Peyer's patch (tissue), 4 donors: ENCODE measurements around the gene CELF4. TPM values are rescaled to one million over a fixed set of nuclear protein-coding genes. Genes with fewer than 3 reads are reported as not detected.

Source experiments
- DNase-seq, 3 donors: peaks; one replicate each; pipeline ENCODE4 v3.0.0-alpha.2; 2017 to 2019
- H3K27ac ChIP-seq, 4 donors: fragments of 200-600 bp; sonication (generic); one replicate each; pipeline ENCODE4 v1.5.1; 2016 to 2019
- H3K27me3 ChIP-seq, 2 donors: fragments of 200-600 bp; sonication (generic); one replicate each; pipeline ENCODE4 v1.5.1; 2019
- H3K36me3 ChIP-seq, 3 donors: fragments of 200-600 bp; sonication (generic); one replicate each; pipeline ENCODE4 v1.5.1; 2016 to 2019
- H3K4me1 ChIP-seq, 4 donors: fragments of 200-600 bp; sonication (generic); one replicate each; pipeline ENCODE4 v1.5.1; 2016 to 2019
- H3K4me3 ChIP-seq, 4 donors: fragments of 200-600 bp; sonication (generic); 1 replicate in 3 of 4; 2 replicates in 1 of 4; pipeline ENCODE4 v1.5.1; 2016 to 2019; ENCODE audit warnings: mild to moderate bottlenecking in 1 of 4
- H3K9me3 ChIP-seq, 4 donors: fragments of 200-600 bp; sonication (generic); one replicate each; pipeline ENCODE4 v1.5.1; 2016 to 2019; ENCODE audit warnings: mild to moderate bottlenecking in 1 of 4
- POLR2A ChIP-seq, 2 donors: fragments of 450-650 bp; IDR thresholded peaks; one replicate each; pipeline ENCODE4 v1.5.1; 2017; ENCODE audit warnings: antibody characterized with exemption in 2 of 2, mild to moderate bottlenecking in 2 of 2, moderate library complexity in 2 of 2
- total RNA-seq, 4 donors: library from RNA; depleted of rRNA; stranded (reverse); fragments of >200 nt; gene quantifications; one replicate each; pipeline ENCODE4 v1.1.0, GENCODE V29; 2016
- TF ChIP-seq, protein P1 (sequence below), 6 experiments: fragments of 450-650 bp in 4 of 6; fragments of 200-600 bp in 2 of 6; sonication (generic) in 1 of 6; IDR thresholded peaks; one replicate each; pipeline ENCODE4 v1.5.1; 2017 to 2019; ENCODE audit warnings: antibody characterized with exemption in 6 of 6, mild to moderate bottlenecking in 3 of 6, moderate library complexity in 1 of 6

Gene CELF4
- total RNA-seq, 4 donors from 2014 or later: 0.35 to 4.8 TPM; not detected in 2

DNA sequence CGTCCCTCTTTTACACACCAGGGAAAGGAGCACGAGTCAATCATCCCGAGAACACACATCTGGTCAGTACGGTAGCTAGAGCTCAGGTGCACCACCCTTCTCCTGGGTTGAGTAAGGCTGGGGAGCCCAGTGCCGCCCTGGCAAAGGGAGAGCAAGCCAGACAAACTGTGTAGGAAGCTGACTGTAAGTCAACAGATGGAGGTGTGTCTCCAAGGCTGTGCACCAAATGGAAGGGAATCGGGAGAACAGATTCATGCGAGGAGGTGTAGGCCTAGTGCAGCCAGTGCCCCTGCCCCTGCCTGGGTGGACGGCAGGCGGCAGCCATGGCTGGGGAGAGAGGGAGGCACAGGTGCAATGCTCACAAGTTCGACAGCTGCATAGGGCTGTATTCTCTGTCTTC is 65.7 kb downstream of the CELF4 start:
- H3K36me3 ChIP-seq: no peaks in the 10 kb centered on the region
- no peaks in the 10 kb centered on the region for H3K9me3 ChIP-seq
- no peak for TF ChIP-seq POLR2A (IDR thresholded peaks at IDR 0.05)
- TF ChIP-seq, protein P1, sequence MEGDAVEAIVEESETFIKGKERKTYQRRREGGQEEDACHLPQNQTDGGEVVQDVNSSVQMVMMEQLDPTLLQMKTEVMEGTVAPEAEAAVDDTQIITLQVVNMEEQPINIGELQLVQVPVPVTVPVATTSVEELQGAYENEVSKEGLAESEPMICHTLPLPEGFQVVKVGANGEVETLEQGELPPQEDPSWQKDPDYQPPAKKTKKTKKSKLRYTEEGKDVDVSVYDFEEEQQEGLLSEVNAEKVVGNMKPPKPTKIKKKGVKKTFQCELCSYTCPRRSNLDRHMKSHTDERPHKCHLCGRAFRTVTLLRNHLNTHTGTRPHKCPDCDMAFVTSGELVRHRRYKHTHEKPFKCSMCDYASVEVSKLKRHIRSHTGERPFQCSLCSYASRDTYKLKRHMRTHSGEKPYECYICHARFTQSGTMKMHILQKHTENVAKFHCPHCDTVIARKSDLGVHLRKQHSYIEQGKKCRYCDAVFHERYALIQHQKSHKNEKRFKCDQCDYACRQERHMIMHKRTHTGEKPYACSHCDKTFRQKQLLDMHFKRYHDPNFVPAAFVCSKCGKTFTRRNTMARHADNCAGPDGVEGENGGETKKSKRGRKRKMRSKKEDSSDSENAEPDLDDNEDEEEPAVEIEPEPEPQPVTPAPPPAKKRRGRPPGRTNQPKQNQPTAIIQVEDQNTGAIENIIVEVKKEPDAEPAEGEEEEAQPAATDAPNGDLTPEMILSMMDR (IDR thresholded peaks at IDR 0.05): no peak
- H3K27me3 ChIP-seq: no peaks in the 10 kb centered on the region
- no peak overlapping the region for H3K27ac ChIP-seq
- no peak for DNase-seq
- H3K4me3 ChIP-seq: no peak overlapping the region
- H3K4me1 ChIP-seq: no peaks in the 10 kb centered on the region

DNA sequence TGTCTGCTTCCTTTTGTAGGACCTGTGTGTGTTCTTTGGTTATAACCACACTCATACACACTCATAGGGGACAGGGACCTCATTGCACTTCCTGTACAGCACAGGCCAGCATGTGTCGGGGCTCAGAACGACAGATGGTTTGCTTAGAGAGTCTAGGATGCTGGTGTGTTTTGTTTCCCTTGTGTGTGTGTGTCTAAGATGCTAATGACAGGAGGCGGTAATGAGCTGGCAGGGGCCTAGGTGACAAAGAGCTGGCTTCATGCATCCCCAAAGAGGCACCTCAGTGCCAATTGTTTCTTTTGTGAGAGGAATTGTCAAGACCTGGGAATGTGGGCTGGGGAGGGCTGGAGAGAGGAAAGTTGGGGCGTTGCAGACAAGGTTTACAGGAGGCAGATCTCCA is 66.6 kb downstream of the CELF4 start:
- TF ChIP-seq, protein P1 (IDR thresholded peaks at IDR 0.05): no peak
- TF ChIP-seq POLR2A (IDR thresholded peaks at IDR 0.05): no peak
- no peaks in the 10 kb centered on the region for H3K9me3 ChIP-seq
- H3K27ac ChIP-seq: no peak overlapping the region
- H3K27me3 ChIP-seq: no peaks in the 10 kb centered on the region
- no peaks in the 10 kb centered on the region for H3K36me3 ChIP-seq
- DNase-seq: no peak
- H3K4me3 ChIP-seq: no peak overlapping the region
- H3K4me1 ChIP-seq: no peaks in the 10 kb centered on the region

DNA sequence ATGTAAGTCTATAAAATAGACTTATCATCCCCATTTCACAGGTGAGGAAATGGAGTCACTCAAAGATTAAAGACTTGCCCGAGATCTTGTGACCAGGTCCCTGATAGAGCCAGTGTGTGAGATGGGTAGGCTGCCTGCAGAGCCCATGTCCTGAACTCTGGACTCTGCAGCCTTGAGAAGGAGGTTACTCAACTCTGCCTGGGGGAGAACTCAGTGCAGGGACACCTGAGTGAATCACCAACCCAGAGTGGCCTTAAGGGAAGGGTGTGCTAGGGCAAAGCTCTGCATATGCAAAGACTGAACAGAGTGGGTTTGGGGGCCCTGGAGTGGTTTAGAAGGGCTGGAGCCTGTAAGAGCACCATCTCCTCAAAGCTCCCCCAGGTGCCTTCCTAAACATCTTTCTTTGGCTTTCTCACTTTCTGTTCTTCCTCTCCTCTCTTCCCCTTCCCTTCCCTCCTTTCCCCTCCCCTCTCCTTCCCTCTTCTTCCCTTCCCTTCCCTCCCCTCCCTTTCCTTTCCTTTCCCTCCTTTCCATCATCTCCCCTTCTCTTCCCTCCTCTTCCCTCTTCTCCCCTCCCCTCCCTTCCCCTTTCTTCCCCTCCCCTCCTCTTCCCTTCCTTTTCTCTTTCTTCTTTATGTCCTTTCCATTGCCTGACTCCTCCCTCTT is 67.6 kb downstream of the CELF4 start:
- no peaks in the 10 kb centered on the region for H3K9me3 ChIP-seq
- DNase-seq: no peak
- H3K4me3 ChIP-seq: no peak overlapping the region
- H3K4me1 ChIP-seq: no peaks in the 10 kb centered on the region
- no peaks in the 10 kb centered on the region for H3K36me3 ChIP-seq
- no peak overlapping the region for H3K27ac ChIP-seq
- TF ChIP-seq POLR2A (IDR thresholded peaks at IDR 0.05): no peak
- no peaks in the 10 kb centered on the region for H3K27me3 ChIP-seq

DNA sequence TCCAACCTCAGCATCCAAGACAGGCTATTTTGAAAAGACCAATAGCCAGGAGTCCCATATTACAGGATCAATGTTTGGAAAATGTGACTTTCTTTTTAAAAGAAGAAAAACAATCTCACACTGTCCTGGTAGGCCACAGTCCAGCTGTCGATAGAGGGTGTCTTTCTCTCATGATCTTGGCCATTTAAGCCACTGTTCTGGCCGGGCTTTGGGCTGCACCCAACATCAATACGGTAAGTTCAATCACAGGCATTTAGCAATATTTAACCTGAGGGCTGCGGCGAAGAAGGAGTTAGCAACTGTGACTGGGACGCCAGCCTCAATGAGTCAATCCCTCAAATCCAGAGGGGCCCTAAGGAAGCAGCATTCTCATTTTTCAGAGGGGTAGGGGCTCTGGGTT is 69.0 kb downstream of the CELF4 start:
- no peak for TF ChIP-seq POLR2A (IDR thresholded peaks at IDR 0.05)
- TF ChIP-seq, protein P1 (IDR thresholded peaks at IDR 0.05): no peak
- H3K4me1 ChIP-seq: no peaks in the 10 kb centered on the region
- no peaks in the 10 kb centered on the region for H3K9me3 ChIP-seq
- H3K36me3 ChIP-seq: no peaks in the 10 kb centered on the region
- DNase-seq: no peak
- H3K27ac ChIP-seq: no peak overlapping the region
- H3K27me3 ChIP-seq: no peaks in the 10 kb centered on the region
- H3K4me3 ChIP-seq: no peak overlapping the region

DNA sequence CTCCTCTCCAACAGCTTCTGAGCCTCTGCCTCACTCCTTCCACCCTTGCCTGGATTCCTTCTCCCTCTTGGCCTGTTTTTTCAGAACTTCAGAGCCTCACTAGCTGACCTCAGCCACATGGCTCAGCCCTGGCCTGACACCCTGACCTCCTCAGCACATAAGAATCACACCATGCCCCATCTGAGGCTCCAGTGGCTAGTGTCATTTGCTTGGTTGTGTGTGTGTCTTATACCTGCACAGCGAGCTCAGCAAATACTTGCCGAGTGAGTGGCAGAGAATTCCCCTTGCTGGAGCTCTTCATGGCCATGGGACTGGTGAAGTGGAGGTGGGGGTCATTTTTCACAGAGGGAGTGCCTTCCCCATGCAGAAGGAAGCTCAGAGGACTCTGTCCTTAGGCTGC is 70.2 kb downstream of the CELF4 start:
- H3K4me3 ChIP-seq: no peak overlapping the region
- H3K4me1 ChIP-seq: no peaks in the 10 kb centered on the region
- TF ChIP-seq, protein P1 (IDR thresholded peaks at IDR 0.05): no peak
- TF ChIP-seq POLR2A (IDR thresholded peaks at IDR 0.05): no peak
- H3K36me3 ChIP-seq: no peaks in the 10 kb centered on the region
- H3K27me3 ChIP-seq: no peaks in the 10 kb centered on the region
- DNase-seq: no peak
- H3K27ac ChIP-seq: no peak overlapping the region
- H3K9me3 ChIP-seq: no peaks in the 10 kb centered on the region

DNA sequence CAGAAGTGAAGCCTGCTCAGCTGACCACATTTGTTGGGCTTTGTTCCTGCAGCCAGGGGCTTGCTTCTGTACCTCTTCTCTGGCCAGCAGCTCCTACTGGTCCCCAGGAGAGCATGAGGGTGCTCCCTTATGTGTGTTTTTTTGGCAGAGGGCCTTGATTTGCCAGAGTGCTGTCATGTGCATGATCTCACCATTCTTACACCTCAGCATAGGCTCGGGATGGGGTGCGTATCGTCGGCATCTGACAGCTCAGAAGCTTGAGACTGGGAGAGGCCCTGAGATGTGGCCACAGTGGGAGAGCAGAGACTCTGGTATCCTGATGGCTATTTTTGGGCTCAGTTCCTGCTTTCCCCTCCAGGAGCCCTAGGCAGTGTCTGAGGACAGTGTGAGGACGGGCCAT is 71.2 kb downstream of the CELF4 start:
- H3K27ac ChIP-seq: no peak overlapping the region
- no peaks in the 10 kb centered on the region for H3K27me3 ChIP-seq
- no peak overlapping the region for H3K4me3 ChIP-seq
- DNase-seq: no peak
- no peaks in the 10 kb centered on the region for H3K4me1 ChIP-seq
- TF ChIP-seq POLR2A (IDR thresholded peaks at IDR 0.05): no peak
- TF ChIP-seq, protein P1 (IDR thresholded peaks at IDR 0.05): no peak
- H3K9me3 ChIP-seq: no peaks in the 10 kb centered on the region
- H3K36me3 ChIP-seq: no peaks in the 10 kb centered on the region
